GM12878 (cell line): ENCODE results near the gene TBC1D1. TPM values are rescaled to one million over a fixed set of nuclear protein-coding genes. Genes with fewer than 3 reads are reported as not detected.
"Not testable (repeated sequence)": the region's sequence is repeated elsewhere in the genome, so short reads cannot be mapped to it uniquely, and the experiment has no call there.

Source experiments
- ATAC-seq: fragments of 200-7000 bp; cut with Tn5 transposase; 3 replicates; pipeline ENCODE4 v1.9.1; 2020; ENCODE audit warnings: mild to moderate bottlenecking, moderate library complexity
- BruUV-seq: library from RNA; stranded (reverse); fragments of 400-500 nt; replicated peaks from 2 replicates; lab custom pipeline; 2021; lab: Mats Ljungman, UMichigan
- CTCF ChIA-PET: fragments of 300-600 bp; sonication (Branson Sonifier 250); formaldehyde crosslinking; extraction: SDS; loops from one replicate; lab custom pipeline; 2021; ENCODE audit warnings: inconsistent platforms; lab: Yijun Ruan, JAX
- POLR2A ChIA-PET: fragments of 350-600 bp; formaldehyde crosslinking; extraction: SDS; loops from one replicate; lab custom pipeline; 2021; ENCODE audit warnings: inconsistent platforms; lab: Charles Lee
- RAD21 ChIA-PET: fragments of 300-600 bp; sonication (Branson Sonifier 250); formaldehyde crosslinking; loops from one replicate; lab custom pipeline; 2023; ENCODE audit warnings: antibody characterized with exemption; ENCODE audit not compliant: unreplicated experiment; lab: Charles Lee
- SMC1A ChIA-PET: fragments of 300-600 bp; sonication (Branson Sonifier 250); formaldehyde crosslinking; loops from one replicate; lab custom pipeline; 2023; ENCODE audit not compliant: unreplicated experiment, uncharacterized antibody; lab: Charles Lee
- DNase-seq: peaks from one replicate; pipeline ENCODE4 v3.0.0-alpha.2; 2011; ENCODE audit warnings: low read depth, low spot score
- FAIRE-seq: peaks from 3 replicates; lab custom pipeline; 2011; peaks lifted over from hg19 to GRCh38; lab: Jason Lieb, UNC
- H2AFZ ChIP-seq: 2 replicates; pipeline ENCODE4 v1.6.0; 2011; ENCODE audit warnings: low read depth, low read length, control low read depth; ENCODE audit not compliant: control insufficient read depth
- H3K27ac ChIP-seq: 2 replicates; pipeline ENCODE4 v1.5.1; 2011; ENCODE audit warnings: control low read depth; ENCODE audit not compliant: control insufficient read depth, insufficient read depth
- H3K27me3 ChIP-seq, 2 experiments: replicated peaks in 1 of 2; 2 replicates each; pipeline versions ENCODE4 v1.6.0 to v1.6.1; 2011; ENCODE audit warnings: low read length in 1 of 2; ENCODE audit not compliant: control insufficient read depth in 2 of 2, insufficient read depth in 2 of 2
- H3K36me3 ChIP-seq, 2 experiments: 2 replicates each; pipeline ENCODE4 v1.5.1; 2011; ENCODE audit warnings: low read length in 1 of 2; ENCODE audit not compliant: control insufficient read depth in 2 of 2, insufficient read depth in 2 of 2
- H3K4me1 ChIP-seq: 2 replicates; pipeline ENCODE4 v1.6.1; 2011; ENCODE audit warnings: mild to moderate bottlenecking, low read length, moderate library complexity, mixed read lengths; ENCODE audit not compliant: control insufficient read depth, insufficient read depth
- H3K4me2 ChIP-seq: 2 replicates; pipeline ENCODE4 v1.6.0; 2011; ENCODE audit warnings: control low read depth; ENCODE audit not compliant: control insufficient read depth, insufficient read depth
- H3K4me3 ChIP-seq: fragments of 200-600 bp; sonication (generic); 2 replicates; pipeline ENCODE4 v1.5.1; 2016
- H3K79me2 ChIP-seq: 2 replicates; pipeline ENCODE4 v1.6.0; 2011; ENCODE audit warnings: low read length; ENCODE audit not compliant: control insufficient read depth, insufficient read depth
- H3K9ac ChIP-seq: 2 replicates; pipeline ENCODE4 v1.8.0; 2011; ENCODE audit warnings: low read length, control low read depth, mixed read lengths; ENCODE audit not compliant: control insufficient read depth, insufficient read depth
- H3K9me3 ChIP-seq: replicated peaks from 3 replicates; pipeline ENCODE4 v1.5.1; 2011; ENCODE audit warnings: mild to moderate bottlenecking, low read length; ENCODE audit not compliant: control insufficient read depth, insufficient read depth
- H4K20me1 ChIP-seq: 2 replicates; pipeline ENCODE4 v1.6.0; 2011; ENCODE audit not compliant: control insufficient read depth, insufficient read depth
- E2F4 ChIP-seq: IDR thresholded peaks from 2 replicates; pipeline ENCODE4 v1.6.1; 2012; ENCODE audit warnings: low read depth, low read length, improper control_type of control experiment
- SRF ChIP-seq, 2 experiments: IDR thresholded peaks; 2 replicates each; pipeline ENCODE4 v1.6.1; 2011; ENCODE audit warnings: low read depth in 2 of 2, low read length in 2 of 2, mild to moderate bottlenecking in 1 of 2, moderate library complexity in 1 of 2
- WGBS: methylation state at CpG from one replicate; pipeline ENCODE4 v1.1.6; 2016; ENCODE audit warnings: low lambda C conversion rate; ENCODE audit not compliant: insufficient replicate concordance, insufficient coverage; ENCODE audit errors: missing lambda C conversion rate; 5-methylcytosine and 5-hydroxymethylcytosine counted together
- in situ Hi-C: fragments of 300-500 bp; cut with MboI; formaldehyde crosslinking; loops from 9 replicates; pipeline ENCODE4 v1.14.3; 2018; ENCODE audit warnings: mixed read lengths
- intact Hi-C: fragments of 100-400 bp; cut with micrococcal nuclease; formaldehyde crosslinking; loops from one replicate; pipeline ENCODE4 v1.14.2; 2022; ENCODE audit not compliant: unreplicated experiment
- polyA plus RNA-seq, 11 experiments: library from polyadenylated mRNA; depleted of rRNA in 4 of 11; unstranded in 6 of 11; stranded (reverse) in 5 of 11; fragments of >200 nt; fragmentation: Nextera tagmentation in 4 of 11; fragmentation: Illumina TruSeq in 1 of 11; extraction: Ambion mirVana in 4 of 11; extraction: Trizol in 1 of 11; gene quantifications; 1 replicate in 1 of 11; 2 replicates in 10 of 11; pipeline versions ENCODE4 v1.2.1 to v1.2.3, GENCODE V29; 2011 to 2016; ENCODE audit warnings: inconsistent platforms in 2 of 11, missing spikeins in 2 of 11, low read depth in 1 of 11
- total RNA-seq, 4 experiments: library from RNA; depleted of rRNA in 3 of 4; stranded (reverse); fragments of >200 nt in 3 of 4; fragmentation: Illumina TruSeq in 1 of 4; extraction: Trizol in 1 of 4; gene quantifications; 2 replicates each; pipeline versions ENCODE4 v1.2.1 to v1.2.3, GENCODE V29; 2013 to 2021
- TF ChIP-seq, protein P1 (sequence below): fragments of 450-650 bp; IDR thresholded peaks from 2 replicates; pipeline ENCODE4 v1.6.1; 2017; ENCODE audit warnings: mild to moderate bottlenecking, moderate library complexity
- TF ChIP-seq, protein P2 (sequence below): IDR thresholded peaks from 2 replicates; pipeline ENCODE4 v1.6.1; 2012; ENCODE audit warnings: low read length, inconsistent platforms
- TF ChIP-seq, protein P3 (sequence below), 3 experiments: IDR thresholded peaks in 2 of 3; conservative IDR thresholded peaks in 1 of 3; 2 replicates each; pipeline ENCODE4 v1.5.1; 2011; ENCODE audit warnings: low read depth in 3 of 3, low read length in 3 of 3, mild to moderate bottlenecking in 3 of 3, control low read depth in 2 of 3, moderate library complexity in 2 of 3, inconsistent platforms in 1 of 3, mixed read lengths in 1 of 3; ENCODE audit not compliant: control insufficient read depth in 2 of 3, insufficient read depth in 1 of 3; ENCODE audit errors: extremely low read depth in 1 of 3

Gene TBC1D1
- total and polyA plus RNA-seq, 10 of the 15 experiments (the other 5 are each of a cell fraction or from before 2014, with no cell fraction given), result 5.3 to 102 (median 57.8) TPM

DNA sequence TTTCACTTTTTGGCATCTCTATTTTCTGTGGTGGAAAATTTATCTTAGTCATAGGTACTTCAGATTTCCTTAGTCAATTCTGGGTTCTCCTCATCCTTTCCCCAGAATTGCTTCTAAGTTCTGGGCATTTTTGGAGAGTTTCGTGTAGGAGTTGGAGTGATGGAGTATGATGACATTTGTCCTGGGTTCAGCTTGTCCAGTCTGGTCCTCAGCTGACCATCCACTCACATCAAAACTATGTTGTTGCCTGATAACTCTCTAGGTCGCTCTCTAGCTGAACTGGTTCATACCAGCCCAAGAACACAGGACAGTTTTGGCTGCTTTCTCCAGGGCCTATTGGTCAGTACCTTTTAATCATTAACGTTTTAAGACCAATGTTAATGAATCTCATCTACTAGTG lies 82.6 kb downstream of the TBC1D1 start (continued):
- TF ChIP-seq, protein P1, sequence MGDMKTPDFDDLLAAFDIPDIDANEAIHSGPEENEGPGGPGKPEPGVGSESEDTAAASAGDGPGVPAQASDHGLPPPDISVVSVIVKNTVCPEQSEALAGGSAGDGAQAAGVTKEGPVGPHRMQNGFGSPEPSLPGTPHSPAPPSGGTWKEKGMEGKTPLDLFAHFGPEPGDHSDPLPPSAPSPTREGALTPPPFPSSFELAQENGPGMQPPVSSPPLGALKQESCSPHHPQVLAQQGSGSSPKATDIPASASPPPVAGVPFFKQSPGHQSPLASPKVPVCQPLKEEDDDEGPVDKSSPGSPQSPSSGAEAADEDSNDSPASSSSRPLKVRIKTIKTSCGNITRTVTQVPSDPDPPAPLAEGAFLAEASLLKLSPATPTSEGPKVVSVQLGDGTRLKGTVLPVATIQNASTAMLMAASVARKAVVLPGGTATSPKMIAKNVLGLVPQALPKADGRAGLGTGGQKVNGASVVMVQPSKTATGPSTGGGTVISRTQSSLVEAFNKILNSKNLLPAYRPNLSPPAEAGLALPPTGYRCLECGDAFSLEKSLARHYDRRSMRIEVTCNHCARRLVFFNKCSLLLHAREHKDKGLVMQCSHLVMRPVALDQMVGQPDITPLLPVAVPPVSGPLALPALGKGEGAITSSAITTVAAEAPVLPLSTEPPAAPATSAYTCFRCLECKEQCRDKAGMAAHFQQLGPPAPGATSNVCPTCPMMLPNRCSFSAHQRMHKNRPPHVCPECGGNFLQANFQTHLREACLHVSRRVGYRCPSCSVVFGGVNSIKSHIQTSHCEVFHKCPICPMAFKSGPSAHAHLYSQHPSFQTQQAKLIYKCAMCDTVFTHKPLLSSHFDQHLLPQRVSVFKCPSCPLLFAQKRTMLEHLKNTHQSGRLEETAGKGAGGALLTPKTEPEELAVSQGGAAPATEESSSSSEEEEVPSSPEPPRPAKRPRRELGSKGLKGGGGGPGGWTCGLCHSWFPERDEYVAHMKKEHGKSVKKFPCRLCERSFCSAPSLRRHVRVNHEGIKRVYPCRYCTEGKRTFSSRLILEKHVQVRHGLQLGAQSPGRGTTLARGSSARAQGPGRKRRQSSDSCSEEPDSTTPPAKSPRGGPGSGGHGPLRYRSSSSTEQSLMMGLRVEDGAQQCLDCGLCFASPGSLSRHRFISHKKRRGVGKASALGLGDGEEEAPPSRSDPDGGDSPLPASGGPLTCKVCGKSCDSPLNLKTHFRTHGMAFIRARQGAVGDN, result no peak
- no peak for TF ChIP-seq E2F4
- no peak for TF ChIP-seq SRF (IDR thresholded peaks at IDR 0.05; ENCODE audit: low read depth in 2 of 2, low read length in 2 of 2)
- TF ChIP-seq, protein P2, sequence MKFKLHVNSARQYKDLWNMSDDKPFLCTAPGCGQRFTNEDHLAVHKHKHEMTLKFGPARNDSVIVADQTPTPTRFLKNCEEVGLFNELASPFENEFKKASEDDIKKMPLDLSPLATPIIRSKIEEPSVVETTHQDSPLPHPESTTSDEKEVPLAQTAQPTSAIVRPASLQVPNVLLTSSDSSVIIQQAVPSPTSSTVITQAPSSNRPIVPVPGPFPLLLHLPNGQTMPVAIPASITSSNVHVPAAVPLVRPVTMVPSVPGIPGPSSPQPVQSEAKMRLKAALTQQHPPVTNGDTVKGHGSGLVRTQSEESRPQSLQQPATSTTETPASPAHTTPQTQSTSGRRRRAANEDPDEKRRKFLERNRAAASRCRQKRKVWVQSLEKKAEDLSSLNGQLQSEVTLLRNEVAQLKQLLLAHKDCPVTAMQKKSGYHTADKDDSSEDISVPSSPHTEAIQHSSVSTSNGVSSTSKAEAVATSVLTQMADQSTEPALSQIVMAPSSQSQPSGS, result no peak
- TF ChIP-seq, protein P3, sequence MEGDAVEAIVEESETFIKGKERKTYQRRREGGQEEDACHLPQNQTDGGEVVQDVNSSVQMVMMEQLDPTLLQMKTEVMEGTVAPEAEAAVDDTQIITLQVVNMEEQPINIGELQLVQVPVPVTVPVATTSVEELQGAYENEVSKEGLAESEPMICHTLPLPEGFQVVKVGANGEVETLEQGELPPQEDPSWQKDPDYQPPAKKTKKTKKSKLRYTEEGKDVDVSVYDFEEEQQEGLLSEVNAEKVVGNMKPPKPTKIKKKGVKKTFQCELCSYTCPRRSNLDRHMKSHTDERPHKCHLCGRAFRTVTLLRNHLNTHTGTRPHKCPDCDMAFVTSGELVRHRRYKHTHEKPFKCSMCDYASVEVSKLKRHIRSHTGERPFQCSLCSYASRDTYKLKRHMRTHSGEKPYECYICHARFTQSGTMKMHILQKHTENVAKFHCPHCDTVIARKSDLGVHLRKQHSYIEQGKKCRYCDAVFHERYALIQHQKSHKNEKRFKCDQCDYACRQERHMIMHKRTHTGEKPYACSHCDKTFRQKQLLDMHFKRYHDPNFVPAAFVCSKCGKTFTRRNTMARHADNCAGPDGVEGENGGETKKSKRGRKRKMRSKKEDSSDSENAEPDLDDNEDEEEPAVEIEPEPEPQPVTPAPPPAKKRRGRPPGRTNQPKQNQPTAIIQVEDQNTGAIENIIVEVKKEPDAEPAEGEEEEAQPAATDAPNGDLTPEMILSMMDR (IDR thresholded peaks at IDR 0.05 in 2 of 3, conservative IDR thresholded peaks at IDR 0.05 in 1 of 3; ENCODE audit: control insufficient read depth in 2 of 3, extremely low read depth in 1 of 3, insufficient read depth in 1 of 3, low read depth in 3 of 3, low read length in 3 of 3), result no peak

- H2AFZ ChIP-seq, H4K20me1 ChIP-seq, ATAC-seq, POLR2A ChIA-PET, BruUV-seq, FAIRE-seq, H3K9me3 ChIP-seq, H3K36me3 ChIP-seq, H3K9ac ChIP-seq, in situ Hi-C loops, H3K27me3 ChIP-seq, DNase-seq, H3K4me3 ChIP-seq, H3K4me2 ChIP-seq, H3K27ac ChIP-seq: not testable (repeated sequence)
- intact Hi-C loops, result loop anchor here (5.0 kb wide), 2 partner anchors 148 to 168 kb away; partner anchors contain the start of gene PGM2
- 97% methylated on average over 12 of the region's 13 CpGs for WGBS
- ChIA-PET RAD21 (interaction anchor here (1.1 to 1.9 kb wide), 2 partner anchors 83 to 372 kb away, joined by 3 to 8 read pairs; no protein-coding TSS in a partner anchor), SMC1A (interaction anchor here (1.1 to 1.8 kb wide), 5 partner anchors 8 to 373 kb away, joined by 3 to 7 read pairs (median 4); no protein-coding TSS in a partner anchor), CTCF (interaction anchor here (1.2 to 5.6 kb wide), 4 partner anchors 117 to 373 kb away, joined by 3 to 69 read pairs (median 4); no protein-coding TSS in a partner anchor)
- peaks cover 15% of the 10 kb centered on the region for H3K79me2 ChIP-seq
- H3K4me1 ChIP-seq, result peaks cover 18% of the 10 kb centered on the region
These were observed 84.5 kb downstream of the TBC1D1 start for GRCh38 chr4:37975321-37975822.
